ENCODE measurements around the gene HNRNPF. TPM values are rescaled to one million over a fixed set of nuclear protein-coding genes. Genes with fewer than 3 reads are reported as not detected.
A peak's percentile ranks its signal among the peaks of the same experiment; 100 is the strongest.

HNRNPF gene
- total RNA-seq, 1 donor from 2014 or later, result 351 TPM

DNA sequence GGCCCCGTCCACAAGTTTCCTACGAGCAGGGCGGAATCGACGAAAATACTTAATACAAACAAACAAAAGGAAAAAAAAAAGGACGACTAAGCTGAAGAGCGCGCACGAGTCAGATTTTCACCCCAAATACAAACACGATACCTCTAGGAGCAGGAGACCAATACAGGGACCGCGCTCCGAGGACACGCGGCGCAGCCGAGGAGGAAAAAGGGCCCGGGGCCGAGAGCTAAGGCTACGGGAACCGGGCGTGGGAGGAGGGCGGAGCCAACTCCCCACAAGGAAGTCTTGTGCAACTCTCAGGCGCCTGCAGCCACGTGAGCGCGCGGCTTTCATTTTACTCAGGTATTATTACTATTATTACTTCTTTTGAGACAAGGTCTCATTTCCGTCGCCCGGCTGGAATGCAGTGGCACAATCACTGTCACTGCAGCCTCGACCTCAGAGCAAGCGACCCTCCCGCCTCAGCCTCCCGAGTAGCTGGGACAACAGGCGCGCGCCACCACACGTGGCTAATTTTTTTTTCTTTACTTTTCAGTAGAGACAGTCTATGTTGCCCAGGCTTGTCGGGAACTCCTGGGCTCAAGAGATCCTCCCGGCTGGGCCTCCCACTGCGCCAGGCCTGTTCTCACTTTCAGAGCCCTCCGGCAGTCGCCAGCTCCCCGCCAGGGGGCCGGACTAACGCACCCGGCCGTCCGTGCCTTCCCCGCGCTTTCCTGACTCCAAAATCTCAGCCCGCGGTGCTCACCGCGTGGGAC lies 1.2 kb downstream of the HNRNPF start:
- peak overlapping the region; percentile 88 for H3K4me3 ChIP-seq (ENCODE audit: low read depth, low read length)
- DNase-seq (ENCODE audit: low read depth) (peak; percentile 81), FAIRE-seq (no peak)
- no peaks in the 10 kb centered on the region for H3K27me3 ChIP-seq (ENCODE audit: control insufficient read depth, insufficient read depth, low read length)
- H3K36me3 ChIP-seq (ENCODE audit: control insufficient read depth, insufficient read depth, low read length), result peaks cover 1% of the 10 kb centered on the region
- peak; percentile 59 for TF ChIP-seq CTCF (IDR thresholded peaks at IDR 0.05; ENCODE audit: insufficient read depth, low read length, severe bottlenecking)

GRCh38 chr10:43407148-43407575 lies 1.8 kb downstream of the HNRNPF start:
- no peak for TF ChIP-seq CTCF (IDR thresholded peaks at IDR 0.05; ENCODE audit: insufficient read depth, low read length, severe bottlenecking)
- Histone ChIP-seq H3K36me3 (ENCODE audit: control insufficient read depth, insufficient read depth, low read length) (peaks cover 1% of the 10 kb centered on the region), H3K27me3 (ENCODE audit: control insufficient read depth, insufficient read depth, low read length) (no peaks in the 10 kb centered on the region), H3K4me3 (ENCODE audit: low read depth, low read length) (peak overlapping the region; percentile 88)
- DNase-seq (ENCODE audit: low read depth) (no peak), FAIRE-seq (no peak)

GRCh38 chr10:43404704-43405084 lies 4.3 kb downstream of the HNRNPF start:
- TF ChIP-seq CTCF (IDR thresholded peaks at IDR 0.05; ENCODE audit: insufficient read depth, low read length, severe bottlenecking), result no peak
- no peak for FAIRE-seq
- H3K36me3 ChIP-seq (ENCODE audit: control insufficient read depth, insufficient read depth, low read length), result peaks cover 3% of the 10 kb centered on the region
- no peaks in the 10 kb centered on the region for H3K27me3 ChIP-seq (ENCODE audit: control insufficient read depth, insufficient read depth, low read length)
- DNase-seq (ENCODE audit: low read depth), result no peak
- H3K4me3 ChIP-seq (ENCODE audit: low read depth, low read length), result no peak overlapping the region

- Histone ChIP-seq H3K4me3 (ENCODE audit: low read depth, low read length) (no peak overlapping the region), H3K36me3 (ENCODE audit: control insufficient read depth, insufficient read depth, low read length) (peaks cover 5% of the 10 kb centered on the region), H3K27me3 (ENCODE audit: control insufficient read depth, insufficient read depth, low read length) (no peaks in the 10 kb centered on the region)
- FAIRE-seq (no peak), DNase-seq (ENCODE audit: low read depth) (no peak)
- TF ChIP-seq CTCF (IDR thresholded peaks at IDR 0.05; ENCODE audit: insufficient read depth, low read length, severe bottlenecking), result no peak
Observed at GRCh38 chr10:43403911-43404703, 4.9 kb downstream of the HNRNPF start.

DNA sequence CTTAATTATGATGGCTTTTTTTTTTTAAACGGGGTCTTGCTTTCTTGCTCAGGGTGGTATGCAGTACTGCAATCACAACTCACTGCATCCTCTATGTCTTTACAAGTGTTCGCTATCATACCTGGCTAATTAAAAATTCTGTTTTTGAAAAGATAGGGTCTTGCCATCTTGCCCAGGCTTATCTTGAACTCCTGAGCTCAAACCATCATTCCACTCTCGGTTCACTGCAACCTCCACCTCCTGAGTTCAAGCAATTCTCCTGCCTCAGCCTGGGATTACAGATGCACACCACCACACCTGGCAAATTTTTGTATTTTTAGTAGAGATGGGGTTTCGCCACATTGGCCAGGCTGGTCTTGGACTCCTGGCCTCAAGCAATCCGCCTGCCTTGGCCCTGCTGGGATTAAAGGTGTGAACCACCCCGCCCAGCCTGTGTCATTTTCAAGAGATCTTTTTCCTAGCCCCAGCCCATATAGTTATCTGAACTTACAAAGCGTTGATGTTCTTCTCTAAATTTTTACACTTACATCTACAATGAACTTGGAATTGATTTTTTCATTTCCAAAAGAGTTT lies 6.0 kb downstream of the HNRNPF start:
- H3K4me3 ChIP-seq (ENCODE audit: low read depth, low read length), result no peak overlapping the region
- peaks cover 5% of the 10 kb centered on the region for H3K36me3 ChIP-seq (ENCODE audit: control insufficient read depth, insufficient read depth, low read length)
- DNase-seq (ENCODE audit: low read depth) (no peak), FAIRE-seq (no peak)
- TF ChIP-seq CTCF (IDR thresholded peaks at IDR 0.05; ENCODE audit: insufficient read depth, low read length, severe bottlenecking), result no peak
- no peaks in the 10 kb centered on the region for H3K27me3 ChIP-seq (ENCODE audit: control insufficient read depth, insufficient read depth, low read length)

Data from bronchial epithelial cell (primary cell).